Activated T-helper 1 cell treated with anti-CD3 and anti-CD28 coated beads, Interleukin-2, amount 50 U/mL, for 16 hours (primary cell): ENCODE results near the gene PCAT6.

ENCODE experiments used
- DNase-seq, 2 donors: peaks; one replicate each; pipeline ENCODE4 v3.0.0-alpha.2; 2020; ENCODE audit warnings: low read depth in 1 of 2, low spot score in 1 of 2

The PCAT6 gene

DNA sequence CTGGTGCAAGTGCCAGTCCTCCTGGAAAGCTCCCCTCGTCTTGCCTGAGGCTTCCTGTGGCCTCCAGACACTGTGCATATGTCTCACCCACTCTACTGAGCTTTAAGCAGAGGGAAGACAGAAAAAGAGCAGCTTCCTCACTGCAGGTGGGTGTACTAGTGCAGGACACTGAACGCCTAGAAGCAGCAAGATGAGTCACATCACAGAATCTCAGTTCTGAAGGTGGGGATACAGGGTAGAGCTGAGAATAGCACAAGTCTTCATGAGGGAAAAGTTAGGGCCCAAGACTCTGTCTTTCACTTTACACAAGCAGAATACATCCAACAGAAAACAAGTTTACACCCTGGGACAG lies 37.4 kb downstream of the PCAT6 start:
- DNase-seq, result no peak

- DNase-seq, result no peak
Measured at GRCh38 chr1:202850593-202851362, 40.0 kb downstream of the PCAT6 start.

DNA sequence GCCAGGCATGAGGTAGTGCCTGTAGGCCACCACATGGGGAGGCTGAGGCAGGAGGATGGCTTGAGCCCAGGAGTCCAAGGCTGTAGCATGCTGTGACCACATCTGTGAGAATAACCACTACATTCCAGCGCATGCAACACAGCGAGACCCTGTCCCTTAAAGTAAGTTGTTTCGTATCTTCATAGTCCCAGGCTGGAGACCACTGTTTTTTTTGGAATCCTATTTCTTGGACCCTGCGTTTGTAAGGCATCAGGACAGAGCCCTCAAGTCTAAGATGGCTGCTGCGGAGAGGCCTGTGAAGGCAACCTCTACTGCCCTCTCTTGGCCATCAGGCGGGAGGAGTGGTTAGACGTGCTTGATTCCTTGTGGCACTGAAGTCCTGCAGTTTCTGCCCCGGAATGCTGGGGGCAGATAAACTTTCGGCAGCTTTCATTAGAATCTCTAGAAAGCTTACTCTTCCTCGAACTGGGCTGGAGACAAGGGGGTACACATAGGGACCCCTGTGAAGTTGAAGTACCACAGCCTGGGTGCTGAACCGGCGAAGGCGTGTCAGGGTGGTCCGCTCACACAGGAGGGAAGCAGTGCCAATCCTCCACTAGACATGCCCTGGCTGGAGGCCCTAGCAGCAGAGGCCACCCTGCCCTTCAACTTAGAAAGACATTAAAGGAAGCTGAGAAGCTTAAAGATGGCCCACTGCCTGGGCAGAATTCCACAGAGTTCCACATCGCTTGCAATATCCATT lies 41.6 kb downstream of the PCAT6 start:
- DNase-seq, result no peak

GRCh38 chr1:202854787-202855186 lies 44.0 kb downstream of the PCAT6 start:
- no peak for DNase-seq

DNA sequence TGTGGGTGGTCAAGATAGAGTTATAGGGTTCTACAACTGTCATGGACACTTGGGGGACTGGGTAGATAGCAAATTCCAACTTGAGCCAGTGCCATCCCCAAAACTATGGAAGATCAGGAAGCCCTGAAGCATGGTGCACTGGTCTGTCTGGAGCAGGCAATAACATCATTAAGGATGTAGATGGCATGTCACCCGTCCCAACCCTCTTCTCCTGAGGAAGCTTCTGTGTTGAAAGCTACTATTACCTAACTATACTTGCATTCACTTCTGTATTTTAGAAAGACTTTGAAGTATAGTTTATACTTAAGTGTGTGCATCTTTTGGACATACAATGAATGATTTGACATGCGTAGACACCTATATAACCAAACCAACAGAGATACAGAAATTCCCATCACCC lies 45.3 kb downstream of the PCAT6 start:
- DNase-seq, result no peak

GRCh38 chr1:202857136-202857610 lies 46.4 kb downstream of the PCAT6 start:
- DNase-seq, result no peak

- DNase-seq, result no peak
Measured at GRCh38 chr1:202858331-202858730, 47.6 kb downstream of the PCAT6 start.

GRCh38 chr1:202858789-202859414 lies 48.1 kb downstream of the PCAT6 start:
- DNase-seq, result no peak

DNA sequence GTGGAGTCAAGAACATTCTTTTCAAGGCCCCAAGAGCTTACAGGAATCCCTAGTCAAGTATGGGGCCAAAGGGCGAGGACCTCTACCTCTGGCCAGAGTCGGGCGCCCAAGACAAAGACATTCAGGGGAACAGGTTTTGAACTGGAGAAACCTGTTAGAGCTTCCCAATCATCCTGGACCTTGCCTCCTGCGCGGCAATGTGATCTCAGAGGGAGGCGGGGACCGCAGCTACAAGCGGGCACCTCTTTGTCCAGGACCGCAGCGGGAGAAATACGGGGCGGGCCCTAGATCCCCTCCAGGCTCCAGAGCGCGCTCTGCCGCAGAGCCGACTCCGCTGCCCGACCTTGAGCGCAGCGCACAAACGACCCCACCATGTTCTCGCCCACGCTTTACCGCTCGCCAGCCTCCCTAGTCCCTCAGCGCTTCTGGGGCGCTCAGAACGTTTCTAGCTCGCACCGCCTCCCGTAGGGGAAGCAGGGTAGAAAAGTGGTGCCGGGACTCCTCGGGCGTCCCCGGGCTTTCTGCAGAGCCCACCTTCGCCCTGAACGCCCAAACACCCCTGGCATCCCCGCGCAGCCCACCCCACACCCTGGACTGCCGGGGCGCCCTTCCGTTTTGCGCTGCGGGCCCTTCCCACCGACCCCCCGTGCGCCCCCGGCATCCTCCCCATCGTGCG lies 50.1 kb downstream of the PCAT6 start:
- no peak for DNase-seq
